Keratinocyte (primary cell): ENCODE results near the gene SLC8A1. TPM values are rescaled to one million over a fixed set of nuclear protein-coding genes. Genes with fewer than 3 reads are reported as not detected.

ENCODE experiments used
- DNase-seq: peaks from one replicate; pipeline ENCODE4 v3.0.0-alpha.2; 2011; ENCODE audit warnings: low read depth, missing footprints, low spot score
- FAIRE-seq: peaks from 2 replicates; lab custom pipeline; 2011; peaks lifted over from hg19 to GRCh38; lab: Jason Lieb, UNC
- H2AFZ ChIP-seq: 2 replicates; pipeline ENCODE4 v1.6.0; 2012; ENCODE audit warnings: low read length, control low read depth, inconsistent platforms; ENCODE audit not compliant: control insufficient read depth
- H3K27ac ChIP-seq: 2 replicates; pipeline ENCODE4 v1.5.1; 2011; ENCODE audit warnings: low read length; ENCODE audit not compliant: control insufficient read depth, insufficient read depth
- H3K27me3 ChIP-seq: 3 replicates; pipeline ENCODE4 v1.6.0; 2011; ENCODE audit warnings: low read length; ENCODE audit not compliant: control insufficient read depth, insufficient read depth; ENCODE audit errors: extremely low read depth
- H3K36me3 ChIP-seq, 2 experiments: 2 replicates in 1 of 2; 3 replicates in 1 of 2; pipeline ENCODE4 v1.5.1; 2011; ENCODE audit warnings: low read length in 2 of 2, mild to moderate bottlenecking in 1 of 2; ENCODE audit not compliant: control insufficient read depth in 2 of 2, insufficient read depth in 2 of 2; ENCODE audit errors: extremely low read depth in 1 of 2
- H3K4me1 ChIP-seq: 3 replicates; pipeline ENCODE4 v1.5.1; 2011; ENCODE audit warnings: low read length; ENCODE audit not compliant: control insufficient read depth, insufficient read depth; ENCODE audit errors: extremely low read depth
- H3K4me2 ChIP-seq: 3 replicates; pipeline ENCODE4 v1.6.0; 2011; ENCODE audit warnings: low read depth, low read length; ENCODE audit not compliant: control insufficient read depth, insufficient read depth; ENCODE audit errors: extremely low read depth
- H3K4me3 ChIP-seq, 3 experiments: fragments of 200-600 bp in 1 of 3; sonication (generic) in 1 of 3; 2 replicates in 2 of 3; 3 replicates in 1 of 3; pipeline ENCODE4 v1.5.1; 2011 to 2016; ENCODE audit warnings: low read length in 3 of 3, mild to moderate bottlenecking in 3 of 3, control low read depth in 2 of 3, inconsistent platforms in 1 of 3, low read depth in 1 of 3, mixed read lengths in 1 of 3, mixed run types in 1 of 3, moderate library complexity in 1 of 3; ENCODE audit not compliant: control insufficient read depth in 2 of 3, insufficient read depth in 2 of 3; ENCODE audit errors: extremely low read depth in 1 of 3
- H3K79me2 ChIP-seq: 2 replicates; pipeline ENCODE4 v1.6.0; 2012; ENCODE audit warnings: low read length; ENCODE audit not compliant: control insufficient read depth, insufficient read depth
- H3K9ac ChIP-seq: 3 replicates; pipeline ENCODE4 v1.6.0; 2011; ENCODE audit warnings: low read length; ENCODE audit not compliant: control insufficient read depth, insufficient read depth; ENCODE audit errors: extremely low read depth
- H3K9me1 ChIP-seq: 3 replicates; pipeline ENCODE4 v1.6.0; 2011; ENCODE audit warnings: low read length; ENCODE audit not compliant: control insufficient read depth, insufficient read depth; ENCODE audit errors: extremely low read depth
- H3K9me3 ChIP-seq: 2 replicates; pipeline ENCODE4 v1.5.1; 2012; ENCODE audit warnings: low read depth, low read length; ENCODE audit not compliant: control insufficient read depth
- H4K20me1 ChIP-seq: 3 replicates; pipeline ENCODE4 v1.6.0; 2011; ENCODE audit warnings: low read length; ENCODE audit not compliant: control insufficient read depth, insufficient read depth; ENCODE audit errors: extremely low read depth
- EZH2 ChIP-seq: IDR thresholded peaks from one replicate; pipeline ENCODE4 v1.6.1; 2012; ENCODE audit warnings: inconsistent platforms, mild to moderate bottlenecking, low read length, moderate library complexity
- dilution Hi-C: fragments of 300-500 bp; cut with MboI; formaldehyde crosslinking; loops from one replicate; pipeline ENCODE4 v1.7.0; 2020; ENCODE audit warnings: low sequenced_read_pairs; ENCODE audit not compliant: extremely low pct_ligation_motif_present
- polyA plus RNA-seq, 5 experiments: library from polyadenylated mRNA; depleted of rRNA in 3 of 5; stranded (reverse) in 3 of 5; stranded (forward) in 1 of 5; unstranded in 1 of 5; fragments of >200 nt; gene quantifications; 1 replicate in 1 of 5; 2 replicates in 3 of 5; 3 replicates in 1 of 5; pipeline versions ENCODE4 v1.2.1 to v1.2.3, GENCODE V29; 2011 to 2012; ENCODE audit warnings: missing spikeins in 2 of 5, low read depth in 1 of 5, low replicate concordance in 1 of 5
- TF ChIP-seq, protein P1 (sequence below), 3 experiments: IDR thresholded peaks in 1 of 3; conservative IDR thresholded peaks in 1 of 3; optimal IDR thresholded peaks in 1 of 3; 2 replicates in 2 of 3; 3 replicates in 1 of 3; pipeline versions ENCODE3 to v1.5.1; 2011; ENCODE audit warnings: low read length in 3 of 3, mild to moderate bottlenecking in 3 of 3, moderate library complexity in 2 of 3, control low read depth in 1 of 3, inconsistent platforms in 1 of 3; ENCODE audit not compliant: insufficient read depth in 2 of 3; ENCODE audit errors: extremely low read depth in 1 of 3

SLC8A1 gene
- polyA plus RNA-seq, 1 donor (not counting 4 experiments of a cell fraction or from before 2014, with no cell fraction given) = 2.7 TPM

GRCh38 chr2:40430776-40431599, 20.9 kb downstream of the SLC8A1 start:
- Histone ChIP-seq H3K4me1 (peaks cover 39% of the 10 kb centered on the region), H3K4me2 (no peak overlapping the region), H3K36me3 (no peaks in the 10 kb centered on the region), H3K27ac (no peak overlapping the region), H3K4me3 (no peak overlapping the region), H3K79me2 (no peaks in the 10 kb centered on the region), H3K9ac (no peak overlapping the region), H2AFZ (no peak overlapping the region), H3K9me3 (no peaks in the 10 kb centered on the region), H3K27me3 (no peaks in the 10 kb centered on the region), H4K20me1 (no peaks in the 10 kb centered on the region), H3K9me1 (no peaks in the 10 kb centered on the region)
- TF ChIP-seq, protein P1, sequence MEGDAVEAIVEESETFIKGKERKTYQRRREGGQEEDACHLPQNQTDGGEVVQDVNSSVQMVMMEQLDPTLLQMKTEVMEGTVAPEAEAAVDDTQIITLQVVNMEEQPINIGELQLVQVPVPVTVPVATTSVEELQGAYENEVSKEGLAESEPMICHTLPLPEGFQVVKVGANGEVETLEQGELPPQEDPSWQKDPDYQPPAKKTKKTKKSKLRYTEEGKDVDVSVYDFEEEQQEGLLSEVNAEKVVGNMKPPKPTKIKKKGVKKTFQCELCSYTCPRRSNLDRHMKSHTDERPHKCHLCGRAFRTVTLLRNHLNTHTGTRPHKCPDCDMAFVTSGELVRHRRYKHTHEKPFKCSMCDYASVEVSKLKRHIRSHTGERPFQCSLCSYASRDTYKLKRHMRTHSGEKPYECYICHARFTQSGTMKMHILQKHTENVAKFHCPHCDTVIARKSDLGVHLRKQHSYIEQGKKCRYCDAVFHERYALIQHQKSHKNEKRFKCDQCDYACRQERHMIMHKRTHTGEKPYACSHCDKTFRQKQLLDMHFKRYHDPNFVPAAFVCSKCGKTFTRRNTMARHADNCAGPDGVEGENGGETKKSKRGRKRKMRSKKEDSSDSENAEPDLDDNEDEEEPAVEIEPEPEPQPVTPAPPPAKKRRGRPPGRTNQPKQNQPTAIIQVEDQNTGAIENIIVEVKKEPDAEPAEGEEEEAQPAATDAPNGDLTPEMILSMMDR (optimal IDR thresholded peaks at IDR 0.05 in 1 of 3, IDR thresholded peaks at IDR 0.05 in 1 of 3, conservative IDR thresholded peaks at IDR 0.05 in 1 of 3; ENCODE audit: extremely low read depth in 1 of 3, insufficient read depth in 2 of 3, low read length in 3 of 3) = no peak
- no peak for TF ChIP-seq EZH2
- FAIRE-seq (no peak), DNase-seq (no peak)
- dilution Hi-C loops = no loop called here

DNA sequence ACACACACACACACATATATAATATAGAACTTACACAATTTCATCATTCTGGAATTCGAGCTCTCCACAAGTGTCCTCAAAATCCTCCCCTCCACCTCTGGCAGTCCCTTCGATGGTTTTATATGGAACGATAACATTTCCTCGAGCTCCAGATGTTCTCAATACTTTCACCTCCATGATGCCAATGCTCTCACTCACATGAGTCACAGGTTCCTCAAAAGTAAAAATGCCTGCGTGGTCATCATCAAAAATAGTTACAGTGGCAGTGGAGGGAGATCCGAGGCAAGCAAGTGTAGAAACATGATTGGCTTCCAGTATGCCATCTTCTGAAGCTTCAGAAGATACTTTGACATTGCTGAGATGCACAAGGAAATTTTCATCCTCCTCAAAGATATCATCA, 23.5 kb downstream of the SLC8A1 start:
- H3K9ac ChIP-seq = no peak overlapping the region
- FAIRE-seq = no peak
- TF ChIP-seq, protein P1 (optimal IDR thresholded peaks at IDR 0.05 in 1 of 3, IDR thresholded peaks at IDR 0.05 in 1 of 3, conservative IDR thresholded peaks at IDR 0.05 in 1 of 3; ENCODE audit: extremely low read depth in 1 of 3, insufficient read depth in 2 of 3, low read length in 3 of 3) = no peak
- no peak for TF ChIP-seq EZH2

More for the DNA sequence above, 23.5 kb downstream of the SLC8A1 start:
- Histone ChIP-seq H3K4me1 (peaks cover 13% of the 10 kb centered on the region), H3K27ac (no peak overlapping the region), H3K9me3 (no peaks in the 10 kb centered on the region), H3K27me3 (no peaks in the 10 kb centered on the region), H3K36me3 (no peaks in the 10 kb centered on the region), H3K79me2 (no peaks in the 10 kb centered on the region), H3K9me1 (no peaks in the 10 kb centered on the region), H4K20me1 (no peaks in the 10 kb centered on the region), H3K4me3 (no peak overlapping the region), H2AFZ (no peak overlapping the region), H3K4me2 (no peak overlapping the region)
- dilution Hi-C loops = no loop called here
- DNase-seq = no peak
